Gastrocnemius medialis (tissue), 4 donors: ENCODE measurements around the gene FNDC4. TPM values are rescaled to one million over a fixed set of nuclear protein-coding genes. Genes with fewer than 3 reads are reported as not detected.
A peak's percentile ranks its signal among the peaks of the same experiment; 100 is the strongest.

Experiments used
- ATAC-seq, 2 donors: fragments of 150-250 bp; one replicate each; pipeline ENCODE4 v1.9.1; 2016
- DNase-seq, 2 donors: peaks; one replicate each; pipeline ENCODE4 v3.0.0-alpha.2; 2019
- H3K27ac ChIP-seq, 4 donors: fragments of 200-600 bp; sonication (generic); 1 replicate in 1 of 4; 2 replicates in 3 of 4; pipeline ENCODE4 v1.5.1; 2016 to 2018; ENCODE audit warnings: mild to moderate bottlenecking in 2 of 4, moderate library complexity in 1 of 4
- H3K27me3 ChIP-seq, 3 donors: fragments of 200-600 bp; sonication (generic) in 2 of 3; 1 replicate in 1 of 3; 2 replicates in 2 of 3; pipeline versions ENCODE4 v1.5.1 to v1.6.0; 2016 to 2019; ENCODE audit warnings: mild to moderate bottlenecking in 1 of 3, moderate library complexity in 1 of 3
- H3K36me3 ChIP-seq, 2 donors: fragments of 200-600 bp; sonication (generic) in 1 of 2; one replicate each; pipeline ENCODE4 v1.5.1; 2017 to 2018
- H3K4me1 ChIP-seq, 2 donors: fragments of 200-600 bp; sonication (generic) in 1 of 2; one replicate each; pipeline ENCODE4 v1.5.1; 2016 to 2017; ENCODE audit warnings: mild to moderate bottlenecking in 2 of 2
- H3K4me3 ChIP-seq, 4 donors: fragments of 200-600 bp; sonication (generic) in 3 of 4; 1 replicate in 1 of 4; 2 replicates in 3 of 4; pipeline ENCODE4 v1.5.1; 2016 to 2019; ENCODE audit warnings: mild to moderate bottlenecking in 2 of 4
- H3K9me3 ChIP-seq, 3 donors: fragments of 200-600 bp; sonication (generic) in 2 of 3; 1 replicate in 1 of 3; 2 replicates in 2 of 3; pipeline ENCODE4 v1.5.1; 2016 to 2019
- CTCF ChIP-seq, 5 experiments: fragments of 450-650 bp in 3 of 5; fragments of 200-600 bp in 2 of 5; sonication (generic) in 2 of 5; IDR thresholded peaks in 4 of 5; conservative IDR thresholded peaks in 1 of 5; 1 replicate in 4 of 5; 2 replicates in 1 of 5; pipeline ENCODE4 v1.5.1; 2016 to 2019; ENCODE audit warnings: antibody characterized with exemption in 5 of 5, mild to moderate bottlenecking in 3 of 5, moderate library complexity in 3 of 5
- POLR2A ChIP-seq, 2 donors: fragments of 450-650 bp; IDR thresholded peaks; one replicate each; pipeline ENCODE4 v1.6.1; 2017; ENCODE audit warnings: antibody characterized with exemption in 2 of 2, mild to moderate bottlenecking in 2 of 2, moderate library complexity in 2 of 2
- in situ Hi-C, 4 donors: fragments of 200-750 bp; cut with MboI; loops; one replicate each; pipeline versions ENCODE4 v1.15.0 to v1.8.0; 2017; ENCODE audit warnings: low sequenced_read_pairs in 4 of 4
- intact Hi-C: fragments of 100-400 bp; cut with DNase I; formaldehyde crosslinking; loops from one replicate; pipeline ENCODE4 v1.15.1; 2023; ENCODE audit warnings: low total_unique reads
- total RNA-seq, 4 donors: library from RNA; depleted of rRNA; stranded (reverse); fragments of >200 nt; gene quantifications; one replicate each; pipeline versions ENCODE4 v1.1.0 to v1.2.3, GENCODE V29; 2016

The FNDC4 gene
- total RNA-seq, 4 donors from 2014 or later: 2.0 to 6.4 (median 3.1) TPM

DNA sequence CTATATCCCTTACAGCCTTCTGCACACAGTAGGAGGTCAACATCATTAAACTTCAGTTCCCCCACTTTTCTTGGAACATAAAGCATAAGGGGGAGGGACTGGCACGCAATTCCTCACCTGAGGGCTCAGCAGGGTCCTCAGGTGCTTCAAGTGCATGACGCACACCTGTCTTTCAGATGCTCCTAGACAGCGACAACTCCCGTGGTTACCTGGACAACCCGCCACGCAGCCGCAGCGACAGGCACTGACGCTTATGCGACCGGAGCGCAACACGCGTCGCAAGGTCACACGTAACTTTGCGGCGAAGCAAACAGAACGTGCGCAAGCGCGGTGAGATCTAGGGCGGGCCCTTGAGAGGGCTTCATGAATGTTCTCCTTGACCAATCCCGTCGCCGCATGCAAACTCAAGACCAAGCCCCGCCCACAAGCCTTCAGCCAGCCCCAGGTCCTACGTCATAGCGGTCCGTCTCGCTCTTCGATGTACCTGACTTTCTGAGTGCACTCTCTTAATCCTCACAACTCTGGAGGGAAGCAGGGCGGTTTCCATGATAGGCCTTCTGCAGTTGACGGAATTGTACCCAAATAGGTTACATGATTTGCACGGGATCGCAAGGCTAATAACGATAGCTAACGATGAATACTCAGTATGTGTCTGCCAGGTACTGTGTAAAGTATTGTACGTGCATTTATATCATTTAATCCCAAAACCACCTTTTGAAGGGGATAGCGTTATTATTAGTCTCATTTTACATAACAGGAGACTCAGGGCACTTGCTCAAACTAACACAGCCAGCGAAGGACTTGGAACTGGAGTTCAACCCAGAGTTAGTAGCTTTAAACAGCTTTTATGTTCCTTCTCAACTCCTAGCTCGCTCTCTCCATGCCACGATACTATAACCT lies 5.3 kb downstream of the FNDC4 start, which contains the start of gene IFT172:
IFT172 (minus strand) TSS at position 246 of the 900 bp plus-strand sequence; CDS start at position 156, 90 bp downstream.
- DNase-seq (peak; percentile 99), ATAC-seq (peak; percentile 99)
- Histone ChIP-seq H3K4me3 (peak within 1 kb of the TSS; percentile 69 to 83 (median 77)), H3K36me3 (peaks cover 0 to 3% of the 10 kb centered on the region in 2 donors), H3K4me1 (peaks cover 13 to 25% of the 10 kb centered on the region in 2 donors), H3K27me3 (peaks cover 0 to 7% (median 0%) of the 10 kb centered on the region in 3 donors), H3K27ac (peak within 1 kb of the TSS; percentile 75 to 85 (median 83)), H3K9me3 (no peaks in the 10 kb centered on the region)
- in situ Hi-C loops: no loop called here
- intact Hi-C loops: loop anchor here (1.0 to 10.0 kb wide), 6 partner anchors 81 to 275 kb away; partner anchors contain the start of genes ATRAID, CAD, CCDC121 and GPN1
- TF ChIP-seq CTCF (IDR thresholded peaks at IDR 0.05 in 4 of 5, conservative IDR thresholded peaks at IDR 0.05 in 1 of 5) (no peak), POLR2A (IDR thresholded peaks at IDR 0.05) (peak; percentile 48 to 76)

- in situ Hi-C loops (no loop called here), intact Hi-C loops (loop anchor here (1.0 to 10.0 kb wide), 5 partner anchors 81 to 274 kb away; partner anchors contain the start of genes ATRAID, CAD, CCDC121 and GPN1)
- Histone ChIP-seq H3K27ac (peak overlapping the region; percentile 75 to 85 (median 83)), H3K9me3 (no peaks in the 10 kb centered on the region), H3K4me3 (peak overlapping the region; percentile 69 to 83 (median 77)), H3K4me1 (peaks cover 13 to 19% of the 10 kb centered on the region in 2 donors), H3K36me3 (peaks cover 0 to 8% of the 10 kb centered on the region in 2 donors), H3K27me3 (peaks cover 0 to under 1% (median 0%) of the 10 kb centered on the region in 3 donors)
- TF ChIP-seq POLR2A (IDR thresholded peaks at IDR 0.05): no peak
- TF ChIP-seq CTCF (IDR thresholded peaks at IDR 0.05 in 4 of 5, conservative IDR thresholded peaks at IDR 0.05 in 1 of 5): no peak
- DNase-seq: no peak
- ATAC-seq: no peak
These were observed 5.9 kb downstream of the FNDC4 start for GRCh38 chr2:27489118-27489497.

DNA sequence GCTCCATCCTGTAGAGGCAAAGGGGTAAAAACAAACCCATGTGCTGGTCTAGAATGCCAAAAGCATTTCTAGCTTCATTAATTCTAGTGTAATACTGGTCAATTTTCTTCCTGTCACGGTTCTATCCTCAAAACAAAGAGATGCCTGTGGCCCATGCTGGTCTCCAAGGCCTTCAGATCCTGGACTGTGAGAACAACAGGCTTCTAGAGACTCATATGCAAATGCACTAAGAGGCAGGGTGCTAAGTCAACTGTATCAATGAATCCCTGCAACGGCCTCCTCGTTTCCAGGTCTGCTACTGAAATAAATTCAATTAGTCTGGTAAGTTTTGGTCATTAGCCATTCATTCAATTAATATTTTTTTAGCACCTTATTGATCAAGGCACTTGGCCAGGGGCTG lies 9.5 kb downstream of the FNDC4 start:
- peaks cover 0 to 38% of the 10 kb centered on the region in 2 donors for H3K36me3 ChIP-seq
- H3K27ac ChIP-seq: no peak overlapping the region
- H3K4me3 ChIP-seq: no peak overlapping the region
- DNase-seq (no peak), ATAC-seq (no peak)
- no peak for TF ChIP-seq POLR2A (IDR thresholded peaks at IDR 0.05)
- no peak for TF ChIP-seq CTCF (IDR thresholded peaks at IDR 0.05 in 4 of 5, conservative IDR thresholded peaks at IDR 0.05 in 1 of 5)
- H3K9me3 ChIP-seq: no peaks in the 10 kb centered on the region
- no peaks in the 10 kb centered on the region for H3K27me3 ChIP-seq
- intact Hi-C loops: loop anchor here (5.0 to 10.0 kb wide), 4 partner anchors 97 to 271 kb away; partner anchors contain the start of genes ATRAID, CAD, CCDC121 and GPN1
- peaks cover 13 to 19% of the 10 kb centered on the region in 2 donors for H3K4me1 ChIP-seq
- in situ Hi-C loops: no loop called here

DNA sequence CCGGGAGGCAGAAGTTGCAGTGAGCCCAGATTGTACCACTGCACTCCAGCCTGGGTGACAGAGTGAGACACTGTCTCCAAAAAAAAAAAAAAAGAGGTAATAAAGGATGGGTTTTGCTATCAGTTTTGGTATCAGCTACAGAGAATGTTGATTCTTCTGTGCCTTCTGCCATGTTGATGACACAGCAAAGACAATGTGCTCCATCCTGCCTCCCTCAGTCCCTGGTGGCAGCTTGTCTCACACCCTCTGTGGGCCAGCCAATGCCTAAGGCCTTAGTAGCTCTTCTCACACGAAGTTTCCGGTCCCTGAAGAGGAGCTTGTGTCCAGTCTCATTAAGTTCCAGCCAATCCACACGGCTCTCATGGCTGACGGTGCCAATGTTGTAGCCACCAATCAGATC lies 23.0 kb downstream of the FNDC4 start:
- no peak for DNase-seq
- Histone ChIP-seq H3K4me3 (no peak overlapping the region), H3K4me1 (no peaks in the 10 kb centered on the region), H3K27me3 (no peaks in the 10 kb centered on the region), H3K9me3 (no peaks in the 10 kb centered on the region), H3K36me3 (peaks cover 4 to 58% of the 10 kb centered on the region in 2 donors), H3K27ac (no peak overlapping the region)
- no peak for ATAC-seq
- intact Hi-C loops (no loop called here), in situ Hi-C loops (loop anchor here in 1 of 4 donors (25.0 kb wide), 1 partner anchor 165 kb away; the partner anchor contains the start of genes CCDC121 and GPN1)
- TF ChIP-seq CTCF (IDR thresholded peaks at IDR 0.05 in 4 of 5, conservative IDR thresholded peaks at IDR 0.05 in 1 of 5) (no peak), POLR2A (IDR thresholded peaks at IDR 0.05) (no peak)
